ENCODE measurements around the gene GFRA1.

The GFRA1 gene

GRCh38 chr10:116026725-116027124 lies 246.3 kb downstream of the GFRA1 start:
- no peak for DNase-seq (ENCODE audit: low spot score)

- DNase-seq (ENCODE audit: low spot score) = no peak
Measured at GRCh38 chr10:116026315-116026714, 246.7 kb downstream of the GFRA1 start.

GRCh38 chr10:116024271-116024878 lies 248.6 kb downstream of the GFRA1 start:
- DNase-seq (ENCODE audit: low spot score) = no peak

GRCh38 chr10:116017405-116017804 lies 255.6 kb downstream of the GFRA1 start:
- DNase-seq (ENCODE audit: low spot score) = no peak

- no peak for DNase-seq (ENCODE audit: low spot score)
Measured at GRCh38 chr10:116015583-116016333, 257.2 kb downstream of the GFRA1 start.

GRCh38 chr10:116014871-116015582 lies 258.0 kb downstream of the GFRA1 start:
- no peak for DNase-seq (ENCODE audit: low spot score)

- DNase-seq (ENCODE audit: low spot score) = no peak
Measured at GRCh38 chr10:116014326-116014725, 258.7 kb downstream of the GFRA1 start.

- DNase-seq (ENCODE audit: low spot score) = no peak
Measured at GRCh38 chr10:116011929-116012328, 261.1 kb downstream of the GFRA1 start.

GRCh38 chr10:116007256-116007891 lies 265.6 kb downstream of the GFRA1 start:
- DNase-seq (ENCODE audit: low spot score) = no peak

All from LoVo (cell line).